Lower leg skin (tissue), 4 donors: Measurements from ENCODE around the gene ULBP2. TPM values are rescaled to one million over a fixed set of nuclear protein-coding genes. Genes with fewer than 3 reads are reported as not detected.
A peak's percentile ranks its signal among the peaks of the same experiment; 100 is the strongest.
"Not testable (repeated sequence)": the region's sequence is repeated elsewhere in the genome, so short reads cannot be mapped to it uniquely, and the experiment has no call there.

Source experiments
- DNase-seq, 2 donors: peaks; one replicate each; pipeline ENCODE4 v3.0.0-alpha.2; 2019; ENCODE audit warnings: low spot score in 2 of 2
- H3K4me3 ChIP-seq: fragments of 200-600 bp; sonication (generic); 2 replicates; pipeline ENCODE4 v1.5.1; 2017; ENCODE audit warnings: mild to moderate bottlenecking, low read depth; ENCODE audit not compliant: poor library complexity, severe bottlenecking
- CTCF ChIP-seq, 3 donors: fragments of 450-650 bp; IDR thresholded peaks; one replicate each; pipeline ENCODE4 v1.5.1; 2016; ENCODE audit warnings: antibody characterized with exemption in 3 of 3, mild to moderate bottlenecking in 3 of 3, moderate library complexity in 2 of 3
- POLR2A ChIP-seq, 2 donors: fragments of 450-650 bp; IDR thresholded peaks; one replicate each; pipeline ENCODE4 v1.6.1; 2016 to 2017; ENCODE audit warnings: antibody characterized with exemption in 2 of 2, mild to moderate bottlenecking in 1 of 2, moderate library complexity in 1 of 2
- WGBS, 2 donors: methylation state at CpG; one replicate each; pipeline ENCODE4 v1.1.5; 2018; 5-methylcytosine and 5-hydroxymethylcytosine counted together
- intact Hi-C: fragments of 100-400 bp; cut with DNase I; formaldehyde crosslinking; loops from one replicate; pipeline ENCODE4 v1.15.0; 2023; ENCODE audit warnings: low total_unique reads
- total RNA-seq, 4 donors: library from RNA; depleted of rRNA; stranded (reverse); fragments of >200 nt; gene quantifications; one replicate each; pipeline ENCODE4 v1.1.0, GENCODE V29; 2016

The ULBP2 gene
- total RNA-seq, 4 donors from 2014 or later = 0.25 to 0.68 TPM; not detected in 2

- WGBS, 2 donors = 52 to 73% methylated on average over 2 of the region's 2 CpGs
- H3K4me3 ChIP-seq = no peak overlapping the region
- DNase-seq = peak in 1 of 2 donors; percentile 50
- no peak for TF ChIP-seq CTCF (IDR thresholded peaks at IDR 0.05)
- no peak for TF ChIP-seq POLR2A (IDR thresholded peaks at IDR 0.05)
- intact Hi-C loops = no loop called here
Measured at GRCh38 chr6:149936743-149937142, 5.1 kb upstream of the ULBP2 start.

DNA sequence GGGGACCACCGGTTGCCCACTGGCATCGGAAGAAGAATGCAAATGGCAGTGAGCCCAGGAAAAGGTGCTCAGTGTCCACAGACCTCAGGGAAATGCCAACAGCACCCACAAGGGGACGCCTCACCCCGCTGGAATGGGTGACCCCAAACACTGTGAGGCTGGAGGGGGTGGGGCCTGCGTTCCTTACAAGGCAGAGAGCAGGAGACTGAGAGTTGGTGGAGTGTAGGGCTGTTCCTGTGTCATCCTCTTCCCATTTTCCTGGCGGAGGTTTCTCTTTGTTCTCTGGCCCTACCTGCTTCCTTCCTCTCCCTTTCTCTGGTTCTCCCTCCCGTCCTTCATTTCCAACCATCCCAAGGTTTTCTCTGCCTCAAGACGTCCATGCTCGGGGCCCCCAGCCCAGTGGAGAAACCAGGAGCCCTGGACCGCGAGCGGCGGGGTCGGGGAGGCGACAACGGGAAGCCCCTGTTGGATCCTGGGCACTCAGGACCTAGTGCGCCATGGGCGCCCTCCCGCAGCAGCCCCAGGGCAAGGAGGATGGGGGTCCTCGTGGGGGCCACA is 3.7 kb upstream of the ULBP2 start:
- DNase-seq, H3K4me3 ChIP-seq, intact Hi-C loops: not testable (repeated sequence)
- WGBS, 2 donors = 2 to 3% methylated on average over 14 to 18 of the region's 20 CpGs

DNA sequence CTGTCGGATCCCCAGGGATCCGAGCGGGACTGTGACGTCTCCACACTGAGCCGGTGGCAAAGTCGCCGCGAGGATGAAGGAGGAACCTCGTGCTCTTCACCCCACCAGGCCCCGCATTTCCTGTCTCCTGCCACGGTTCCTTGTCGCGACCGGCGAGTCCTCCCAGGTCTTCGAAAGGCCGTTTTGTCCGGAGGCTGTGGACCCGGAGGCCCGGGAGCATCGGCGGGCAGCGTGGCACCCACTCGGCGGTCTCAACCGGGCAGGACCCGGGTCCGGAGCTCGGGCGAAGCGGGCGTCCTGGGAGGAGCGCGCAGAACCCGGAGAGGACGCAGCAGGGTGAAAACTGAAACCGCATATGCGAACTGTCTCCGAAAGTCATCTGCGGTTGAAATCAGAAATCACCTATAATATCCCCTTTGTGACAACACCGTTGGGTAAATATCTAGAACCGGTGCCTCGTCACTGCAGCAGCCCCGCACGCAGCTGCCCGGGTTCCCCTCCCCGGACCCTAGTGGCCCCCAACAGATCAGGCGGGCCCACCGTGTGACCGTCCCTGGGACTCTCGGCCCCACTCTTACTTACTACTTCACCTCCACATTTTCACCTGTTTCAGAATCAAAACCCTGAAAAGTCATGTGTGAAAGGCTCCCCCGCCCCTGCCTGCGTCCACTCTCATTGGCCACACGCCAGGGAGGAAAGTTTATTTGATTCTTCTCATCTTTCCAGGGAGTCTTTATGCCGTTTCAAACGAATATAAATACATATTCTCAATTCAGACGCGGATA is 3.1 kb upstream of the ULBP2 start:
- H3K4me3 ChIP-seq = peak overlapping the region; percentile 17
- intact Hi-C loops = no loop called here
- 1 to 4% methylated on average over 32 to 45 of the region's 58 CpGs for WGBS, 2 donors
- DNase-seq = peak in 1 of 2 donors; percentile 84
- TF ChIP-seq CTCF (IDR thresholded peaks at IDR 0.05) = no peak
- no peak for TF ChIP-seq POLR2A (IDR thresholded peaks at IDR 0.05)

GRCh38 chr6:149939356-149939648 is 2.5 kb upstream of the ULBP2 start:
- no peak overlapping the region for H3K4me3 ChIP-seq
- intact Hi-C loops = no loop called here
- 33 to 35% methylated on average over 5 of the region's 5 CpGs for WGBS, 2 donors
- TF ChIP-seq POLR2A (IDR thresholded peaks at IDR 0.05) (no peak), CTCF (IDR thresholded peaks at IDR 0.05) (no peak)
- DNase-seq = no peak

DNA sequence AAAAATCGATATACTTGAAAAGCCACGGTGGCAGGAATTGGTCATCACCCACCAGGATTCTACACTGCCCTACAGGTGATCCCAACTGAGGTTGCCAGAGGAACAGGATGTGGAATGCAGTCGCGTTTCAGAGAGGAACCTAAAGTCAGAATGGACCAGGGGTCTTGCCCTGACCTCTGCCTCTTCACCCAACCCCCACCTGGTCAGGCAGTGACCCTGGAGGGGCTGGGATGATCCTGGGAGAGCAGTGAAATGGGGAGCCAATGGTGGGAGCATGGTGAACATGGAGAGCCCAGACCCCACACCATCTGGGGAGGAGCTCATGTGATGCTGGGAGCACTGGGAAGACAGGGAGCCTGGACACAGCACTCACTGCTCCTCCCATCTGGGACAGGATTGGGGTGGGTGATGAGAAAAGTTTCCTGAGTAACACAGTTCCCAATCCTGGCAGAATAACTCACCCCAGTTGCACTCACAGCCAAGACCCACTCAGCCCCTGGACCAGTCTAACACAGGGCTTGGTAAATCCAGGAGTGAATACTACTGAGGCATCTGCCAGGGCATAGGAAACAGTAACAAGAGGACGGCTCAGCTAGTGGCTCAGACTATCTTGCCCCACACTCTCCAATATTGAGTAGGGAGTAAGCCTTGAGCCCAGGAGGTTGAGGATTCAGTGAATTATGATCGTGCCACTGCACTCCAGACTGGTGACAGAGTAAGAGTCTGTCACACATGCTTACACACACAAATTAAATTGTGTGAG is 1.7 kb upstream of the ULBP2 start:
- WGBS, 2 donors = 25 to 38% methylated on average over 6 of the region's 6 CpGs
- intact Hi-C loops = loop anchor here (5.0 kb wide), 1 partner anchor 67 kb away; no protein-coding TSS in a partner anchor
- H3K4me3 ChIP-seq = no peak overlapping the region
- peak in 1 of 2 donors; percentile 76 for DNase-seq
- TF ChIP-seq POLR2A (IDR thresholded peaks at IDR 0.05) (no peak), CTCF (IDR thresholded peaks at IDR 0.05) (no peak)

DNA sequence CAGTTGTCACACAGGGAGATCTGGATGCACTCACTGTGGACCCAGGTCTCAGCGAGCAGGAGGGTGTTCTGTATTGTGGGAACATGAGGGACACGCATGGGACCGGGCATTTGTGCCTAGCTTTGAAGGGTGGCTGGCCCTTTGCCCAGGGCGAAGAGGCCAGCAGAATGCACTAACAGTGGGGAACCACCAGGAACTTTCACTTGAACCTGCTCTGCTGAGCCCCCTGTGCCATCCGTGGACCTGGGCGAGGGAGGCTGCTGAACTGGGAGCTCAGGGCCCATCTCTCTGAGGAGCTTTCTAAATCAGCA is 1.2 kb upstream of the ULBP2 start:
- DNase-seq = peak in 1 of 2 donors; percentile 76
- intact Hi-C loops = loop anchor here (5.0 kb wide), 1 partner anchor 67 kb away; no protein-coding TSS in a partner anchor
- 53 to 54% methylated on average over 6 of the region's 6 CpGs for WGBS, 2 donors

More for the DNA sequence above, 1.2 kb upstream of the ULBP2 start:
- TF ChIP-seq POLR2A (IDR thresholded peaks at IDR 0.05) (no peak), CTCF (IDR thresholded peaks at IDR 0.05) (no peak)
- H3K4me3 ChIP-seq = no peak overlapping the region
